Stimulated activated CD4-positive, alpha-beta T cell treated with anti-CD3 and anti-CD28 coated beads, TNF-alpha, amount 100 ng/mL, for 24 hours (primary cell): Measurements from ENCODE around the gene ARMC8.
"Not testable (repeated sequence)": the region's sequence is repeated elsewhere in the genome, so short reads cannot be mapped to it uniquely, and the experiment has no call there.

Experiments
- DNase-seq, 3 experiments: peaks; one replicate each; pipeline ENCODE4 v3.0.0-alpha.2; 2020; ENCODE audit warnings: low read depth in 3 of 3

ARMC8 gene

GRCh38 chr3:138187296-138188012, at the start of gene ARMC8:
Gene ARMC8 (plus strand): TSS chr3:138187301. CDS start chr3:138187555, 254 bp downstream.
- DNase-seq = peak; percentile 8 to 19 (median 9)

GRCh38 chr3:138137861-138138260, 49.2 kb upstream of the ARMC8 start:
- DNase-seq = no peak

- no peak for DNase-seq
Measured at GRCh38 chr3:138139691-138140090, 47.4 kb upstream of the ARMC8 start.

GRCh38 chr3:138140940-138141339, 46.2 kb upstream of the ARMC8 start:
- DNase-seq = no peak

GRCh38 chr3:138142181-138142580, 44.9 kb upstream of the ARMC8 start:
- not testable (repeated sequence) for DNase-seq

GRCh38 chr3:138148503-138148902, 38.6 kb upstream of the ARMC8 start:
- DNase-seq = no peak

- no peak for DNase-seq
Measured at GRCh38 chr3:138154534-138154933, 32.6 kb upstream of the ARMC8 start.

GRCh38 chr3:138157743-138158142, 29.4 kb upstream of the ARMC8 start:
- DNase-seq = no peak

GRCh38 chr3:138165061-138165460, 22.0 kb upstream of the ARMC8 start:
- DNase-seq = no peak

GRCh38 chr3:138172625-138173024, 14.5 kb upstream of the ARMC8 start:
- DNase-seq = no peak

- DNase-seq = no peak
Measured at GRCh38 chr3:138173769-138174420, 13.2 kb upstream of the ARMC8 start.

- DNase-seq = peak; percentile 59 to 68 (median 62)
Measured at GRCh38 chr3:138174421-138175131, 12.5 kb upstream of the ARMC8 start, which contains the start of gene DBR1. Gene DBR1 (minus strand): TSS chr3:138174921. CDS start chr3:138174795, 126 bp downstream.

- peak in 1 of 3 experiments; percentile 7 for DNase-seq
Measured at GRCh38 chr3:138180375-138181029, 6.6 kb upstream of the ARMC8 start.

- DNase-seq = no peak
Measured at GRCh38 chr3:138184994-138185393, 2.1 kb upstream of the ARMC8 start.

GRCh38 chr3:138186221-138186620, 880 bp upstream of the ARMC8 start:
- no peak for DNase-seq

- DNase-seq = peak; percentile 78 to 90 (median 83)
Measured at GRCh38 chr3:138186803-138187295, 252 bp upstream of the ARMC8 start.

- no peak for DNase-seq
Measured at GRCh38 chr3:138188013-138188730, 1.1 kb downstream of the ARMC8 start.

GRCh38 chr3:138195481-138195880, 8.4 kb downstream of the ARMC8 start:
- DNase-seq = no peak

- no peak for DNase-seq
Measured at GRCh38 chr3:138196023-138196422, 8.9 kb downstream of the ARMC8 start.

- DNase-seq = no peak
Measured at GRCh38 chr3:138197058-138197457, 10.0 kb downstream of the ARMC8 start.

- no peak for DNase-seq
Measured at GRCh38 chr3:138197524-138197923, 10.4 kb downstream of the ARMC8 start.
